Nephron (organoid): ENCODE data around the gene TC2N.

ENCODE experiments used
- H3K27ac Mint-ChIP-seq, 3 experiments: 2 replicates each; pipeline ENCODE4 v1.8.0; 2020; ENCODE audit warnings: mixed read lengths in 3 of 3, mild to moderate bottlenecking in 2 of 3, moderate library complexity in 1 of 3
- H3K27me3 Mint-ChIP-seq: 2 replicates; pipeline ENCODE4 v1.8.0; 2021; ENCODE audit warnings: low read depth, mild to moderate bottlenecking, moderate library complexity, mixed read lengths
- H3K36me3 Mint-ChIP-seq: 2 replicates; pipeline ENCODE4 v1.8.0; 2020; ENCODE audit warnings: low read depth, mixed read lengths
- H3K4me1 Mint-ChIP-seq: 2 replicates; pipeline ENCODE4 v1.8.0; 2020; ENCODE audit warnings: mixed read lengths
- H3K4me3 Mint-ChIP-seq, 3 experiments: 2 replicates each; pipeline ENCODE4 v1.8.0; 2020; ENCODE audit warnings: mild to moderate bottlenecking in 3 of 3, mixed read lengths in 3 of 3, moderate library complexity in 2 of 3
- H3K9me3 Mint-ChIP-seq: 2 replicates; pipeline ENCODE4 v1.8.0; 2020; ENCODE audit warnings: mixed read lengths
- CTCF ChIP-seq, 3 experiments: fragments of 200-600 bp; sonication (generic); IDR thresholded peaks; one replicate each; pipeline ENCODE4 v1.5.0; 2021; ENCODE audit warnings: antibody characterized with exemption in 3 of 3; ENCODE audit not compliant: unreplicated experiment in 3 of 3

TC2N gene

DNA sequence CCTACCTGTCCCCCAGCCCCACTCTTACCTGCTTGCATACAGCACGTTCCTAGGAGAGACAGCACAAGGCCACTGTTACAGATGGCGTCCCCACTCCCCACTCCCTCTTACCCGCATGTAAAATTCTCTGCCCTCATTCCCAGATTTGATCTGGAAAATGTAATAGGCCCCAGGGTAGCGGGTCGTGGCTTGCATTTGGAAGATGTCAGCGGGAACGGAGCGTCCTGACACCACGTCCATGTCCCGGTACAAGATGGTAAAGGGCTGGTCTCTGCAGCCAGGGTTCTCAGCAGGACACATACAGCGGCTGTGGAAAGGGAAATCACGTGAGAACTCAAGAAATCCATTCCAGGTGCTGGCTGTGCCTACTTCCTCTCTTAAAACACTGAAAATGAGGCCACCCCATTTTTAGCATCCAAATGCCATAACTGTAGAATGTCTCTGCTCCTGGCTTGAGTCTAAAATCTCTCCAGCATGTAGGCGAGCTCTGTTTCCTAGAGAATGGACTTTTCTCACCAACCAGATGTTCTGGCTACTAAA lies 10.1 kb upstream of the TC2N start:
- Mint-ChIP-seq H3K27ac (no peak overlapping the region), H3K27me3 (no peaks in the 10 kb centered on the region), H3K9me3 (no peaks in the 10 kb centered on the region), H3K4me1 (peaks cover 4% of the 10 kb centered on the region), H3K36me3 (peaks cover 23% of the 10 kb centered on the region), H3K4me3 (no peak overlapping the region)
- no peak for TF ChIP-seq CTCF (IDR thresholded peaks at IDR 0.05; ENCODE audit: unreplicated experiment in 3 of 3)

DNA sequence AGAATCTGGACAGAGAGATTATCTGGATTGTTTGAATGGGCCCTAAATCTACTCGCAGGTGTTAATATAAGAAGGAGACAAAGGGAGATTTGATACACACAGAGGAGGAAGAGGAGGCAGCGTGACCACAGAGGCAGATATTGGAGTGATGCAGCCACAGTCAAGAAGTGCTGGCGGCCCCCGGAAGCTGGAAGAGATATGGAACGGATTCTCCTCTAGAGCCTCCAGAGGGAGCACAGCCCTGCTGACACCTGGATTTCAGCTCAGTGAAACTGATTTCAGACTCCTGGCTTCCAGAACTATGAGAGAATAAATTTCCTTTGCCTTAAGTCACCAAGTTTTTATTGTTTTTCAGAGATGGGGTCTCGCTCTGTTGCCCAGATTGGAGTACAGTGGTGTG lies 9.2 kb upstream of the TC2N start:
- no peaks in the 10 kb centered on the region for H3K9me3 Mint-ChIP-seq
- peaks cover 23% of the 10 kb centered on the region for H3K36me3 Mint-ChIP-seq
- H3K27me3 Mint-ChIP-seq = no peaks in the 10 kb centered on the region
- H3K27ac Mint-ChIP-seq = no peak overlapping the region
- no peak overlapping the region for H3K4me3 Mint-ChIP-seq
- no peak for TF ChIP-seq CTCF (IDR thresholded peaks at IDR 0.05; ENCODE audit: unreplicated experiment in 3 of 3)
- H3K4me1 Mint-ChIP-seq = peaks cover 4% of the 10 kb centered on the region

DNA sequence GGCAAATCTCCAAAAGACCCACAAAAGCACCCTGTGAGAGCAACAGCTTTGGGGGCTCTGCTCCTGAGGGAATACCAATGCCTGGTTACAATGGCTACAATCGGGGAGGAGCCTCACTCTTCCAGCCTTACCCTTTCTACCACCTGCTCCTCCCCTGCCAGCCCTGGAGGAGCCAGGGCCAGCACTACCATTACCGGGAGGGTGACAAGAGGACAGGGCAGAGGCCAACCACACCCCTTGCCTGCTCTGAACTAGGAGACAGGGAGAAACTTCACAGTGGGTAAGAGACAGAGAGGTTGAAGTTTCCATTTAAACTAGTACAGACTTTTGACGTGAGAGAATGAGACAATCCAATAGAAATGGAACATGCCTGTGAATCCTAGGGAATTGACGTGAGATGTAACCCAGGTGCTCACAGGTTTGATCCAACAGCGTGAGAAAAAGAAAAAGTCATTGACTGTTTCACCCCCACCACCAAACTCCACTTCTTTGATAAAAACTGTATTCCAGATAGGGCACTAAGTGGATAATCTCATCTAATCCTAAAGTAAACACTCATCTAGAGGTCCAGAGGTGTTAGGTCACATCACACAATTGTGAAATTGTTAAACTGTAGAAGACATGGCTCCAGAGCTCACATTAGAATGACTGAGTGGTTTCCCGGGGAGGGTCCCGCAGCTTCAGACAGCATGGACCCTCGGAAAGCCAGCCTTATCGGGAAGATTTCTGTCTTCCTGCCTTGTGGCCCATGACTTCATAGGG lies 8.4 kb upstream of the TC2N start:
- no peak overlapping the region for H3K4me3 Mint-ChIP-seq
- TF ChIP-seq CTCF (IDR thresholded peaks at IDR 0.05; ENCODE audit: unreplicated experiment in 3 of 3) = no peak
- no peaks in the 10 kb centered on the region for H3K27me3 Mint-ChIP-seq
- H3K4me1 Mint-ChIP-seq = peaks cover 4% of the 10 kb centered on the region
- H3K36me3 Mint-ChIP-seq = peaks cover 17% of the 10 kb centered on the region
- H3K27ac Mint-ChIP-seq = no peak overlapping the region
- H3K9me3 Mint-ChIP-seq = no peaks in the 10 kb centered on the region

DNA sequence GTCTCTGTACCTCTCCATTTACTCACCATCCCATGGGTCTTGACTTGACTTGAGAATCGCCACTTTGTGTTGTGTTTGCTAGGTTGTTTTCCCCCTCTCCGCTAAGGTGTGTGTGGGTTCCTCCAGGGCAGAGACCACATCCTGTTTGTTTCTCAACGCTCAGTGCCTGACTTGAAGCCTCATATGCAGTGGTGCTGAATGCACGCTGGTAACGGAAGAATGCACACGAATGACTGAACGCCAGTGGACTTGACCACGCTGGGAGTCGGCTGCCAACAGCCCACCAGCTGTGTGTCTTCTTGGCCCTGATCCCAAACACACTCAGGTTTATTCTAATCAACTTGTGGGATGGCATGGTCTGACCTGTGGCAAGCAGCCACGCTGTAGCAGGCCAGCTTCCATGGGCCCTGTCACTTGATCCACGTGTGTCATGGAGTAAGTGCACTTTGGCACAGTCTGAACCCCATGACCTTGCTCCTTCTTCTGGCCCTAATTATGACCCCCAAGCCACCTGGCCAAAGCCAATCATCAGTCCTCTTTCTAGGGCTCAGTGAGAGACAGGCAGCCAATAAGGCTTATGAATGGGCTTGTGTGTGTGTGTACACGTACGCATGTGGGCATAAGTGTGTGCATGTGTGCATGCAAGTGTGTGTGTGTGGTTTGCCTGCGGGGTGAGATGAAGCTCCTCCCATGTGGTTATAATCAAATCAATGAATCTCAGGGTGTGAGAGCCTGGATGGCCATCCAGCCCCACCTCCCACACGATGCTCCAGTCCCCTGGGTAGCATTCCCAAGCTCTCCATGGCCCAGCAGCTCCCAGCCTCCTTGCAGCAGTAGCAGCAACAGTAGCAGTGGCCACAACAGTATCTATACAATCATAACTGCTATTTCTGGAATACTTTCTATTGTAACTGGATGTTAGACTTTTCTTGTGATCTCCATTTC lies 6.4 kb upstream of the TC2N start:
- Mint-ChIP-seq H3K36me3 (peaks cover 20% of the 10 kb centered on the region), H3K4me3 (no peak overlapping the region), H3K27me3 (no peaks in the 10 kb centered on the region), H3K9me3 (no peaks in the 10 kb centered on the region), H3K4me1 (peaks cover 4% of the 10 kb centered on the region), H3K27ac (peak overlapping the region in 1 of 3 experiments; percentile 15)
- TF ChIP-seq CTCF (IDR thresholded peaks at IDR 0.05; ENCODE audit: unreplicated experiment in 3 of 3) = no peak

DNA sequence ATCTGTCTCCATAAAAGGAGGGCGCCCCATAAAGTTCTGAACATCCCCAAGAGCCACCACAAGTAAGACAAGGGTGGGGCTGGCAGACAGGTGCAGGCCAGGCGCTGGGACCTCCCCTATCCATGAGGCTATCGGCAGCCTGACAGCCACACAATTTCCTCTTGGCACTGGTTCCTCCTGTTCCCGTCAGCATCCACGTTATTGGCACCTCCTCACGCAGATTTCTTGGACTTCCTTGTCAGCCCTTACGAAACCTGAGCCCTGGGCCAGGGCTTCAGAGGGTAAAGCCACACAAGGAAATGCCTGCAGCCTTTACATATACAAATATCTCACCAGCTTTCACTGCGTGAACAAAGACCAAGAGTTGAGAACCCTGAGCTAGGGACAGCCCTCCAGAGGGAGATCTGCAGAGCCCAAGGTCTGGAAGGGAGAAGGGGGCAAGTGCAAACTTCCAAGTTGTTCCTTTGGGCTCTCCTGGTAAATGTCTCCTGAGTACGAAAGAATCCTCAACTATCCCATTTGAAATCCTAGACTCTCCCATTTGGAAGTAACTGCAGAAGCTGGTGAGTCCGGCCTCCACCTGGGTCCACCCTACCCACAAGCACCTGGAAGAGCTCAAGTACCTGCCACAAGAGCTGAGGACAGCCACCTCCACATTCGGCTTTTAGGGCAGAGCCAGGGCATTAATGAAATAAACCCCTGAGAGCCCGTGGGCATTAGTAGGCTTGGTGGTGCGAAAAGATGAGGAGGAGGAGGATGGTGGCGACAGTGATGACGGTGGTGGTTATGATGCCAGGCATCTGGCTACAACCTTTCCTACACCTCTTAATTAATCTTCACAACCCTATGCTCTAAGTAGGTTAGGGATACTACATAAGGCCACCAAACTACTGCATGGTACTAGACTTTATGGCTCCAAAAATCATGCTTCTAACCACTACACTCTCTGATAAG lies 5.5 kb upstream of the TC2N start:
- Mint-ChIP-seq H3K9me3 (peaks cover 3% of the 10 kb centered on the region), H3K4me3 (no peak overlapping the region), H3K27me3 (no peaks in the 10 kb centered on the region), H3K36me3 (peaks cover 27% of the 10 kb centered on the region), H3K4me1 (peaks cover 4% of the 10 kb centered on the region), H3K27ac (peak overlapping the region in 1 of 3 experiments; percentile 15)
- no peak for TF ChIP-seq CTCF (IDR thresholded peaks at IDR 0.05; ENCODE audit: unreplicated experiment in 3 of 3)
